Mesendoderm (in vitro differentiated cells): Measurements from ENCODE around the gene TYW1B.
"Not testable (repeated sequence)": the region's sequence is repeated elsewhere in the genome, so short reads cannot be mapped to it uniquely, and the experiment has no call there.

Experiments used
- DNase-seq: peaks from one replicate; pipeline ENCODE4 v3.0.0; 2013
- H2AK5ac ChIP-seq: 2 replicates; pipeline ENCODE4 v1.6.1; 2013; ENCODE audit warnings: low read length, inconsistent platforms
- H2BK120ac ChIP-seq: 2 replicates; pipeline ENCODE4 v1.6.1; 2013; ENCODE audit warnings: low read depth, mild to moderate bottlenecking, low read length, moderate library complexity, mixed read lengths
- H2BK15ac ChIP-seq: replicated peaks from 2 replicates; pipeline ENCODE4 v1.6.1; 2013; ENCODE audit warnings: low read depth, mild to moderate bottlenecking, moderate library complexity
- H2BK5ac ChIP-seq: 2 replicates; pipeline ENCODE4 v1.6.1; 2013; ENCODE audit warnings: low read length, inconsistent platforms
- H3K18ac ChIP-seq: 2 replicates; pipeline ENCODE4 v1.6.1; 2013; ENCODE audit warnings: mild to moderate bottlenecking, low read length, mixed read lengths
- H3K23ac ChIP-seq: one replicate; pipeline ENCODE4 v1.6.1; 2013; ENCODE audit warnings: low read length
- H3K27ac ChIP-seq: 2 replicates; pipeline ENCODE4 v1.5.1; 2013; ENCODE audit warnings: low read depth, mild to moderate bottlenecking, inconsistent platforms, low read length, moderate library complexity
- H3K27me3 ChIP-seq: 2 replicates; pipeline ENCODE4 v1.6.1; 2013; ENCODE audit warnings: low read length, control low read depth, mild to moderate bottlenecking, inconsistent platforms; ENCODE audit not compliant: insufficient read depth, poor library complexity
- H3K36me3 ChIP-seq: 2 replicates; pipeline ENCODE4 v1.6.1; 2013; ENCODE audit warnings: low read length, inconsistent platforms; ENCODE audit not compliant: control insufficient read depth, insufficient read depth
- H3K4ac ChIP-seq: one replicate; pipeline ENCODE4 v1.6.1; 2013; ENCODE audit warnings: low read depth, mild to moderate bottlenecking, low read length, moderate library complexity
- H3K4me1 ChIP-seq: 2 replicates; pipeline ENCODE4 v1.6.1; 2013; ENCODE audit warnings: low read depth, low read length, inconsistent platforms; ENCODE audit not compliant: control insufficient read depth
- H3K4me2 ChIP-seq: 2 replicates; pipeline ENCODE4 v1.6.1; 2013; ENCODE audit warnings: low read length
- H3K4me3 ChIP-seq: 2 replicates; pipeline ENCODE4 v1.5.1; 2013; ENCODE audit warnings: mild to moderate bottlenecking, low read length
- H3K56ac ChIP-seq: one replicate; pipeline ENCODE4 v1.6.1; 2013; ENCODE audit warnings: low read length
- H3K79me1 ChIP-seq: 2 replicates; pipeline ENCODE4 v1.6.1; 2013; ENCODE audit warnings: low read length, inconsistent platforms
- H3K79me2 ChIP-seq: 2 replicates; pipeline ENCODE4 v1.6.1; 2013; ENCODE audit warnings: mild to moderate bottlenecking, low read length; ENCODE audit not compliant: control insufficient read depth, insufficient read depth
- H3K9ac ChIP-seq: 2 replicates; pipeline ENCODE4 v1.6.1; 2013; ENCODE audit warnings: low read length, inconsistent platforms
- H4K5ac ChIP-seq: one replicate; pipeline ENCODE4 v1.6.1; 2013; ENCODE audit warnings: low read length
- H4K8ac ChIP-seq: one replicate; pipeline ENCODE4 v1.6.1; 2013; ENCODE audit warnings: low read depth, mild to moderate bottlenecking, control low read depth, low read length, moderate library complexity
- WGBS: extraction: QIAGEN DNeasy Blood & Tissue Kit; methylation state at CpG from one replicate; pipeline ENCODE4 v1.1.7; 2013; ENCODE audit warnings: low lambda C conversion rate, missing lambda C conversion rate; ENCODE audit not compliant: insufficient coverage; ENCODE audit errors: extremely low coverage; 5-methylcytosine and 5-hydroxymethylcytosine counted together

TYW1B gene

GRCh38 chr7:72781631-72782030, 46.4 kb downstream of the TYW1B start:
- H3K27me3 ChIP-seq = no peaks in the 10 kb centered on the region
- no peak overlapping the region for H2BK15ac ChIP-seq
- WGBS = no CpG with 5 or more reads among the region's 6 CpGs
- no peak overlapping the region for H3K23ac ChIP-seq
- no peak overlapping the region for H3K9ac ChIP-seq
- no peak overlapping the region for H3K4me2 ChIP-seq
- H3K79me1 ChIP-seq = no peaks in the 10 kb centered on the region
- H3K36me3 ChIP-seq = no peaks in the 10 kb centered on the region
- no peaks in the 10 kb centered on the region for H3K79me2 ChIP-seq
- H3K18ac ChIP-seq = no peak overlapping the region
- H3K4ac ChIP-seq = no peak overlapping the region
- no peak for DNase-seq
- H2AK5ac ChIP-seq = no peak overlapping the region
- H4K5ac ChIP-seq = no peak overlapping the region
- H3K27ac ChIP-seq = no peak overlapping the region
- H2BK5ac ChIP-seq = no peak overlapping the region
- H3K56ac ChIP-seq = no peak overlapping the region
- H4K8ac ChIP-seq = no peak overlapping the region
- no peaks in the 10 kb centered on the region for H3K4me1 ChIP-seq
- no peak overlapping the region for H2BK120ac ChIP-seq
- H3K4me3 ChIP-seq = no peak overlapping the region

- no peak overlapping the region for H2BK15ac ChIP-seq
- no peak overlapping the region for H3K9ac ChIP-seq
- H3K56ac ChIP-seq = no peak overlapping the region
- no peak overlapping the region for H2AK5ac ChIP-seq
- peak; percentile 26 for DNase-seq
- H3K4me1 ChIP-seq = no peaks in the 10 kb centered on the region
- H3K4me3 ChIP-seq = no peak overlapping the region
- H3K4ac ChIP-seq = no peak overlapping the region
- H3K27ac ChIP-seq = no peak overlapping the region
- H3K79me1 ChIP-seq = no peaks in the 10 kb centered on the region
- no peak overlapping the region for H4K5ac ChIP-seq
- no peak overlapping the region for H2BK5ac ChIP-seq
- no peaks in the 10 kb centered on the region for H3K36me3 ChIP-seq
- no peaks in the 10 kb centered on the region for H3K27me3 ChIP-seq
- no peaks in the 10 kb centered on the region for H3K79me2 ChIP-seq
- H3K4me2 ChIP-seq = no peak overlapping the region
- no peak overlapping the region for H3K23ac ChIP-seq
- H2BK120ac ChIP-seq = no peak overlapping the region
- no peak overlapping the region for H4K8ac ChIP-seq
- WGBS = no CpG with 5 or more reads among the region's 8 CpGs
- H3K18ac ChIP-seq = no peak overlapping the region
Observed at GRCh38 chr7:72781161-72781560, 46.8 kb downstream of the TYW1B start.

DNA sequence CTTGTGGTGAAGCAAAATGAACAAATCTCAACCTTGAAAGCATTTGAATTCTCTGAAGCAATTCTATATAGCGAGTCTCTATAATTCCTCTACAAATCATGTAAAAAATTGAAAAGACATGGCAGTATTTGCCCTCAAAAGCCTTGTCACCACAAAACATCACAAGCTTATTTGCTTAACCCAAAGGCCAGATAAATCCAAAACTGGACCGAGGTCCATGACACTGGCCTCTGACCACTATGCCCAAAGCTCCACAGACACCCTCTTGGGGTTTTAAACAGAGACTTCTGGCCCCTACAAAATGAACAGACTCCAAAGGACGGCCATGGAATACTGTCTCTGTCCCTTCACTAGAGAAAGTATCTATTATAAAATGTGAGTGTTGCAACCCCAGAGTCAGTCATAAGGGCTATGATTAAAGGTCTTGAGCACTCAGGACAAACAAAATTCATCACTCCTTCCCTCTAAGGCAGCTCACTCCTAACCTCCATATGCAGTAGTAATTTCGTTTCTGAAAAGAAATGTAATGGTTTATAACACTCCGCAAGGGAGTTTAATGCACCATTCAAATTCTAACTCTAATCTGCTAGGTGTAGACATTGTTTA, 47.6 kb downstream of the TYW1B start:
- not testable (repeated sequence) for H3K4me1 ChIP-seq, H3K9ac ChIP-seq, H3K23ac ChIP-seq, H3K79me1 ChIP-seq, H4K5ac ChIP-seq, H3K36me3 ChIP-seq, H3K79me2 ChIP-seq, H4K8ac ChIP-seq, H3K4me3 ChIP-seq, H3K18ac ChIP-seq, DNase-seq, H3K4me2 ChIP-seq, H2BK5ac ChIP-seq, H3K56ac ChIP-seq, H2BK15ac ChIP-seq, H2AK5ac ChIP-seq, H3K4ac ChIP-seq, H3K27me3 ChIP-seq, H2BK120ac ChIP-seq, H3K27ac ChIP-seq
- no CpG with 5 or more reads among the region's 5 CpGs for WGBS

DNA sequence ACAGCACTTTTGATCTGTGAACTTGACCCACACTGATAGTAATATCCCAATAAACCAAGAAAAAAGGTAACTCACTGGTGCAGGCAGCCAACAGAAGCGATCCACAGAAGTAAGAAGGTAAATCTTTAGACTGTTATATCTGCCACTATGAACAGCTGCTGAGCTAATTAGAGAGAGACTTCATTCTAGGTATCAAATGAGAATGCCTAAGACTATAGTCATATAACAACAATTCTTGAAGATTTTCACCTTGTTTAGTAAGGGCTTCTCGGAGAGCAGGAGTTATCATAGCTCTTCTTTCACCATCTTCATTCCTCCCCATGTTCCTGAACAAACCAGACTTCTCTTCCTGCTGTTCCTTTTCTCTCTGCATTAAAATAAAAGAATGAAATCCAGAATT, 50.8 kb downstream of the TYW1B start:
- not testable (repeated sequence) for H3K4me1 ChIP-seq, H3K4me2 ChIP-seq, H3K4me3 ChIP-seq, H3K79me2 ChIP-seq, H3K79me1 ChIP-seq, H2BK15ac ChIP-seq, H2BK120ac ChIP-seq, H3K56ac ChIP-seq, H3K27ac ChIP-seq, H3K27me3 ChIP-seq, H3K36me3 ChIP-seq, H3K18ac ChIP-seq, DNase-seq, H4K8ac ChIP-seq, H2AK5ac ChIP-seq, H3K23ac ChIP-seq, H4K5ac ChIP-seq, H2BK5ac ChIP-seq, H3K9ac ChIP-seq, H3K4ac ChIP-seq
- WGBS = no CpG with 5 or more reads among the region's 2 CpGs

- H2BK120ac ChIP-seq, H3K4me3 ChIP-seq, H3K36me3 ChIP-seq, H2AK5ac ChIP-seq, H3K18ac ChIP-seq, H3K79me2 ChIP-seq, H3K4ac ChIP-seq, H2BK15ac ChIP-seq, H3K9ac ChIP-seq, DNase-seq, H3K4me1 ChIP-seq, H4K8ac ChIP-seq, H3K23ac ChIP-seq, H4K5ac ChIP-seq, H3K27ac ChIP-seq, H3K56ac ChIP-seq, H3K4me2 ChIP-seq, H3K27me3 ChIP-seq, H3K79me1 ChIP-seq, H2BK5ac ChIP-seq: not testable (repeated sequence)
- no CpG with 5 or more reads among the region's 2 CpGs for WGBS
Observed at GRCh38 chr7:72772627-72773026, 55.4 kb downstream of the TYW1B start.

- H3K4me2 ChIP-seq, H3K27me3 ChIP-seq, H2BK120ac ChIP-seq, H3K9ac ChIP-seq, H2BK5ac ChIP-seq, H3K4me1 ChIP-seq, DNase-seq, H4K8ac ChIP-seq, H2AK5ac ChIP-seq, H3K79me1 ChIP-seq, H2BK15ac ChIP-seq, H3K27ac ChIP-seq, H3K36me3 ChIP-seq, H3K23ac ChIP-seq, H3K79me2 ChIP-seq, H3K56ac ChIP-seq, H3K18ac ChIP-seq, H3K4ac ChIP-seq, H3K4me3 ChIP-seq, H4K5ac ChIP-seq: not testable (repeated sequence)
- no CpG with 5 or more reads among the region's 5 CpGs for WGBS
Observed at GRCh38 chr7:72766994-72767393, 61.0 kb downstream of the TYW1B start.
